HG03520 (cell line): ENCODE results near the gene SLC1A7.

Experiments
- ATAC-seq: cut with Tn5 transposase; IDR thresholded peaks from one replicate; pipeline ENCODE4 v1.9.1; 2021; ENCODE audit warnings: mild to moderate bottlenecking, moderate library complexity; ENCODE audit not compliant: unreplicated experiment

The SLC1A7 gene

GRCh38 chr1:53092659-53093450, 49.6 kb downstream of the SLC1A7 start:
- ATAC-seq: no peak

- no peak for ATAC-seq
Observed at GRCh38 chr1:53091841-53092645, 50.4 kb downstream of the SLC1A7 start.

GRCh38 chr1:53090227-53091147, 52.0 kb downstream of the SLC1A7 start:
- ATAC-seq: no peak

- no peak for ATAC-seq
Observed at GRCh38 chr1:53089478-53090226, 52.8 kb downstream of the SLC1A7 start.

- no peak for ATAC-seq
Observed at GRCh38 chr1:53088616-53089300, 53.7 kb downstream of the SLC1A7 start.

GRCh38 chr1:53087332-53088285, 54.8 kb downstream of the SLC1A7 start:
- no peak for ATAC-seq

GRCh38 chr1:53086491-53087070, 55.9 kb downstream of the SLC1A7 start:
- no peak for ATAC-seq

GRCh38 chr1:53085405-53085804, 57.0 kb downstream of the SLC1A7 start:
- ATAC-seq: no peak

- no peak for ATAC-seq
Observed at GRCh38 chr1:53084589-53084971, 57.9 kb downstream of the SLC1A7 start.

GRCh38 chr1:53083636-53084588, 58.5 kb downstream of the SLC1A7 start:
- ATAC-seq: no peak

GRCh38 chr1:53082826-53083455, 59.5 kb downstream of the SLC1A7 start:
- ATAC-seq: no peak

- no peak for ATAC-seq
Observed at GRCh38 chr1:53081384-53082066, 60.9 kb downstream of the SLC1A7 start.

GRCh38 chr1:53080769-53081168, 61.7 kb downstream of the SLC1A7 start:
- no peak for ATAC-seq

- no peak for ATAC-seq
Observed at GRCh38 chr1:53080041-53080440, 62.4 kb downstream of the SLC1A7 start.

GRCh38 chr1:53079251-53079650, 63.2 kb downstream of the SLC1A7 start:
- ATAC-seq: no peak
